Activated T-cell treated with anti-CD3 and anti-CD28 coated beads for 24 hours (primary cell): ENCODE results near the gene HSFX3.
"Not testable (repeated sequence)": the region's sequence is repeated elsewhere in the genome, so short reads cannot be mapped to it uniquely, and the experiment has no call there.

Experiments used
- DNase-seq: peaks from one replicate; pipeline ENCODE4 v3.0.0-alpha.2; 2020; ENCODE audit warnings: low read depth

Gene HSFX3

GRCh38 chrX:149517308-149517707 is 32.4 kb downstream of the HSFX3 start:
- DNase-seq, result no peak

GRCh38 chrX:149516604-149517003 is 33.1 kb downstream of the HSFX3 start:
- no peak for DNase-seq

- DNase-seq, result no peak
Measured at GRCh38 chrX:149515954-149516602, 33.6 kb downstream of the HSFX3 start.

- DNase-seq, result no peak
Measured at GRCh38 chrX:149513825-149514428, 35.8 kb downstream of the HSFX3 start.

GRCh38 chrX:149512225-149512885 is 37.4 kb downstream of the HSFX3 start:
- peak; percentile 38 for DNase-seq

- no peak for DNase-seq
Measured at GRCh38 chrX:149511081-149511480, 38.6 kb downstream of the HSFX3 start.

- DNase-seq, result no peak
Measured at GRCh38 chrX:149510386-149510785, 39.3 kb downstream of the HSFX3 start.

- DNase-seq, result no peak
Measured at GRCh38 chrX:149508467-149508866, 41.3 kb downstream of the HSFX3 start.

GRCh38 chrX:149506349-149506748 is 43.4 kb downstream of the HSFX3 start:
- DNase-seq, result no peak

GRCh38 chrX:149505671-149506070 is 44.1 kb downstream of the HSFX3 start:
- no peak for DNase-seq

- DNase-seq, result peak; percentile 77
Measured at GRCh38 chrX:149504915-149505651, 44.6 kb downstream of the HSFX3 start, which contains the start of gene IDS. Gene IDS (minus strand): TSS chrX:149505306. CDS start chrX:149505137, 169 bp downstream.

- peak; percentile 12 for DNase-seq
Measured at GRCh38 chrX:149504226-149504914, 45.4 kb downstream of the HSFX3 start.

GRCh38 chrX:149503446-149503845 is 46.3 kb downstream of the HSFX3 start:
- DNase-seq, result peak; percentile 32

- not testable (repeated sequence) for DNase-seq
Measured at GRCh38 chrX:149502923-149503322, 46.8 kb downstream of the HSFX3 start.

GRCh38 chrX:149499766-149500165 is 50.0 kb downstream of the HSFX3 start:
- no peak for DNase-seq

GRCh38 chrX:149498767-149499166 is 51.0 kb downstream of the HSFX3 start:
- DNase-seq, result no peak
